GM18858 (cell line): ENCODE data around the gene NLRP11.

ENCODE experiments used
- ATAC-seq: cut with Tn5 transposase; IDR thresholded peaks from one replicate; pipeline ENCODE4 v1.9.1; 2021; ENCODE audit not compliant: unreplicated experiment

The NLRP11 gene

GRCh38 chr19:55831846-55832245, at the start of gene NLRP11:
NLRP11 (minus strand) TSS chr19:55831999; CDS start chr19:55818174, 13,825 bp downstream.
- ATAC-seq = no peak

- ATAC-seq = no peak
These were observed 45.4 kb upstream of the NLRP11 start for GRCh38 chr19:55877211-55877610.

- ATAC-seq = no peak
These were observed 38.9 kb upstream of the NLRP11 start for GRCh38 chr19:55870736-55871135.

- ATAC-seq = no peak
These were observed 35.3 kb upstream of the NLRP11 start for GRCh38 chr19:55867101-55867500.

- no peak for ATAC-seq
These were observed 34.7 kb upstream of the NLRP11 start for GRCh38 chr19:55866521-55866920.

GRCh38 chr19:55858969-55859368, 27.2 kb upstream of the NLRP11 start:
- ATAC-seq = no peak

GRCh38 chr19:55858401-55858800, 26.6 kb upstream of the NLRP11 start:
- no peak for ATAC-seq

GRCh38 chr19:55857974-55858373, 26.2 kb upstream of the NLRP11 start:
- ATAC-seq = no peak

GRCh38 chr19:55857149-55857548, 25.4 kb upstream of the NLRP11 start:
- ATAC-seq = no peak

GRCh38 chr19:55855160-55855559, 23.4 kb upstream of the NLRP11 start:
- no peak for ATAC-seq

GRCh38 chr19:55838906-55839305, 7.1 kb upstream of the NLRP11 start:
- no peak for ATAC-seq

- ATAC-seq = no peak
These were observed 6.5 kb upstream of the NLRP11 start for GRCh38 chr19:55838251-55838650.

- no peak for ATAC-seq
These were observed 4.5 kb upstream of the NLRP11 start, which contains the start of gene NLRP4 for GRCh38 chr19:55836340-55836739. NLRP4 (plus strand) TSS chr19:55836540; CDS start chr19:55852081, 15,541 bp downstream.

GRCh38 chr19:55832676-55833075, 877 bp upstream of the NLRP11 start:
- no peak for ATAC-seq

- no peak for ATAC-seq
These were observed 1.1 kb downstream of the NLRP11 start for GRCh38 chr19:55830656-55831055.

GRCh38 chr19:55820037-55820436, 11.8 kb downstream of the NLRP11 start:
- no peak for ATAC-seq

GRCh38 chr19:55813906-55814305, 17.9 kb downstream of the NLRP11 start:
- ATAC-seq = no peak

- ATAC-seq = no peak
These were observed 19.4 kb downstream of the NLRP11 start for GRCh38 chr19:55812449-55812848.

- ATAC-seq = no peak
These were observed 20.5 kb downstream of the NLRP11 start for GRCh38 chr19:55811340-55811739.

GRCh38 chr19:55809381-55810058, 22.3 kb downstream of the NLRP11 start:
- ATAC-seq = no peak

GRCh38 chr19:55802281-55802680, 29.5 kb downstream of the NLRP11 start:
- no peak for ATAC-seq

- ATAC-seq = no peak
These were observed 30.4 kb downstream of the NLRP11 start for GRCh38 chr19:55801416-55801815.

GRCh38 chr19:55795021-55795420, 36.8 kb downstream of the NLRP11 start:
- ATAC-seq = no peak
